Measurements from ENCODE around the gene FAM174C. TPM values are rescaled to one million over a fixed set of nuclear protein-coding genes. Genes with fewer than 3 reads are reported as not detected.

The FAM174C gene
- total and polyA plus RNA-seq, 10 of the 15 experiments (the other 5 are each of a cell fraction or from before 2014, with no cell fraction given): 0.89 to 94.6 (median 43.6) TPM

- no peak for TF ChIP-seq NR2C2 (IDR thresholded peaks at IDR 0.05; ENCODE audit: borderline replicate concordance, control insufficient read depth, insufficient read length, low read depth)
- TF ChIP-seq, protein P1, sequence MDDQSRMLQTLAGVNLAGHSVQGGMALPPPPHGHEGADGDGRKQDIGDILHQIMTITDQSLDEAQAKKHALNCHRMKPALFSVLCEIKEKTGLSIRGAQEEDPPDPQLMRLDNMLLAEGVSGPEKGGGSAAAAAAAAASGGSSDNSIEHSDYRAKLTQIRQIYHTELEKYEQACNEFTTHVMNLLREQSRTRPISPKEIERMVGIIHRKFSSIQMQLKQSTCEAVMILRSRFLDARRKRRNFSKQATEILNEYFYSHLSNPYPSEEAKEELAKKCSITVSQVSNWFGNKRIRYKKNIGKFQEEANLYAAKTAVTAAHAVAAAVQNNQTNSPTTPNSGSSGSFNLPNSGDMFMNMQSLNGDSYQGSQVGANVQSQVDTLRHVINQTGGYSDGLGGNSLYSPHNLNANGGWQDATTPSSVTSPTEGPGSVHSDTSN (IDR thresholded peaks at IDR 0.05; ENCODE audit: insufficient replicate concordance, low read depth, low read length): no peak
Observed at GRCh38 chr19:1312767-1313694, 37.7 kb downstream of the FAM174C start (continued).

GRCh38 chr19:1313695-1314613 is 38.6 kb downstream of the FAM174C start:
- intact Hi-C loops (cut with micrococcal nuclease; ENCODE audit: unreplicated experiment): no loop called here
- FAIRE-seq (no peak), ATAC-seq (no peak), DNase-seq (ENCODE audit: low read depth, low spot score) (no peak)
- no peaks in the 10 kb centered on the region for H4K20me1 ChIP-seq (ENCODE audit: control insufficient read depth, insufficient read depth)
- no peaks in the 10 kb centered on the region for H3K27me3 ChIP-seq (replicated peaks in 1 of 2; ENCODE audit: control insufficient read depth in 2 of 2, insufficient read depth in 2 of 2, low read length in 1 of 2)
- no peak overlapping the region for H3K9ac ChIP-seq (ENCODE audit: control insufficient read depth, insufficient read depth, low read length)
- SMC1A ChIA-PET (ENCODE audit: uncharacterized antibody, unreplicated experiment): no interaction called here
- POLR2A ChIA-PET: no interaction called here
- no peak overlapping the region for H3K4me2 ChIP-seq (ENCODE audit: control insufficient read depth, insufficient read depth)
- H3K27ac ChIP-seq (ENCODE audit: control insufficient read depth, insufficient read depth): no peak overlapping the region
- CTCF ChIA-PET: interaction anchor here (1.2 to 5.3 kb wide), 2 partner anchors 34 to 59 kb away, joined by 4 to 42 read pairs; no protein-coding TSS in a partner anchor
- no peaks in the 10 kb centered on the region for H3K79me2 ChIP-seq (ENCODE audit: control insufficient read depth, insufficient read depth, low read length)
- TF ChIP-seq HDAC6 (IDR thresholded peaks at IDR 0.05; ENCODE audit: unreplicated experiment) (no peak), ASH2L (IDR thresholded peaks at IDR 0.05; ENCODE audit: borderline replicate concordance, low read depth) (no peak), NFXL1 (IDR thresholded peaks at IDR 0.05; ENCODE audit: borderline replicate concordance) (no peak), ZNF24 (IDR thresholded peaks at IDR 0.05) (peak; percentile 89)
- WGBS (ENCODE audit: insufficient coverage, insufficient replicate concordance, low lambda C conversion rate, missing lambda C conversion rate): 30% methylated on average over 32 of the region's 32 CpGs
- H3K4me1 ChIP-seq (ENCODE audit: control insufficient read depth, insufficient read depth, low read length): peaks cover 3% of the 10 kb centered on the region; the same call in 1 of the 2 replicates
- no peak overlapping the region for H3K4me3 ChIP-seq
- BruUV-seq (replicated peaks): no TSS peak
- RAD21 ChIA-PET (ENCODE audit: unreplicated experiment): interaction anchor here (1.4 kb wide), 2 partner anchors 58 to 70 kb away, joined by 4 read pairs; no protein-coding TSS in a partner anchor
- no peaks in the 10 kb centered on the region for H3K9me3 ChIP-seq (replicated peaks; ENCODE audit: control insufficient read depth, insufficient read depth, low read length)
- in situ Hi-C loops (cut with MboI): no loop called here
- H2AFZ ChIP-seq (ENCODE audit: control insufficient read depth, low read depth, low read length): no peak overlapping the region
- no peaks in the 10 kb centered on the region for H3K36me3 ChIP-seq (ENCODE audit: control insufficient read depth in 2 of 2, insufficient read depth in 2 of 2, low read length in 1 of 2)

Measured in GM12878 (cell line).